IPS-18c (cell line): Measurements from ENCODE around the gene STAT4.

Experiments
- H3K4me3 ChIP-seq: 2 replicates; pipeline ENCODE4 v1.7.0; 2013; ENCODE audit warnings: low read depth, mild to moderate bottlenecking, low read length, moderate library complexity; ENCODE audit not compliant: insufficient read depth
- H3K9me3 ChIP-seq: one replicate; pipeline ENCODE4 v1.6.1; 2013; ENCODE audit warnings: mild to moderate bottlenecking, low read length, moderate library complexity; ENCODE audit not compliant: control insufficient read depth, insufficient read depth

STAT4 gene

DNA sequence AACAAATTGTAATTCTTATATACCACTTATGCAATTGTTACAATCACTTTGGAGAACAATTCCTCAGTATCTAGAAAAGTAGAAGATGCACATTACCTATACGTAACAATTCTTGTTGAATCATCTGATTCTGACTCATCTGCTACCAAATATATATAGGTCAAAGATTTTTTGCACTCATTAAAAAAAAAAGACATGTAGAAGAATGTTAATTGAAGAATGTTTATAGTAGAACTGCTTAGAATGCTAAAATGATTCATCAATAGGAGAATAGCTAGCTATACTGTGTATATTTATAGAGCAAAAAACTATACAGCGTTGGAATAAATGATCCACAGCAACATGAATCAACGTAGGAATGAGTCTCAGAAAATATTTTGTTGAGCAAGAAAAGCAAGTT is 107.4 kb downstream of the STAT4 start:
- H3K9me3 ChIP-seq, result no peaks in the 10 kb centered on the region
- H3K4me3 ChIP-seq, result no peak overlapping the region

DNA sequence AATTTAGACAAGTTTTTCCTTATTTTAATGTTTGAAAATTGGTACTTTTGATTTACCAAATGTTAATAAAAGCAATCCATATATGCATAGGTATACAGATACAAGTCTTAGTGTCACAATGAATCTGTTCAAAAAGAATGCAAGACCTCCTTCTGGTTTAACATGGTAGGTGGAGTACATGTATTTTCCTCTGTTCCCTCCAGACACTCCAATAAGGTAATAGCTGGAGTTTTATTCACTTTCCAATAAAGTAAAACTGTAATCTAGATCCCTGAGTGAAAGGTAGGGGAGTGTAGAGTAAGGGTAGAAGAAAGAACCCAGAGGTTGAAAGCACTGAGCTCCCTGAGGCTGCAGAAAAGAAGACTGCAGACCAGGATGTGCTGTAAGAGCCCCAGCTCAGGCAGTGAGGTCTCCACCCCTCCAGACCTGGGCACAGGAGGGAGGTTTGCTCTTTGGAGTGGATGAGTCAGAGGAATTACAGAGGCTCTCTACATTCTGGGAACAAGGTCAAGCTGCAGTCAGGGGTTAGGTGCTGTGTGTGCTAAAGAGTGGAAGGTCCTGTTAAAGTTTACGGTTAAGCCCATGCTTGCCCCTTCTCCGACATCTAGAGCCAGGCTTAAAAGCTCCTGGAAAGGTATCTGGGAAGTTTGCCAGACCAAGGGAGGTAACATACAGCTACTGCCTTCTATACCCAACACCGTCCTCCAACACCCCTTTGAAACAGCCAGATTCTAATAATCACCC is 109.2 kb downstream of the STAT4 start:
- no peaks in the 10 kb centered on the region for H3K9me3 ChIP-seq
- no peak overlapping the region for H3K4me3 ChIP-seq

DNA sequence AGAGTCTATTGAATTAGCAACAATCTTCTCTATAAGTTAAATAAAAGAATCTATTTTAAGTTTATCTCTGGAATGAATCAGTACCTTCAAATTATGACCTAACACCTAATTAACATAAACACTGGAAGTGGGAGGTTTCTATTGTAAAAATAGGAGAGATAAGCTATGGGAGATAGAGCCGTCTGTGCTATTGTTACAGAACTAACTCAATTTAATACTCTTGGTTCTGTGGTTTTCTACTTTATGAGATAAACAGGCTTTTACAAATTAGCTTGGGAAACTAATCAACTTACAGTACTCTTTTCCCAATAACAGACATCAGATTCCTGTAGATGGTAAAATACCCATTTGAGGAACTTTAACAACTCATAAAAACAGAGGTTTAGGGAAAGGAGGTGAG is 111.2 kb downstream of the STAT4 start:
- no peaks in the 10 kb centered on the region for H3K9me3 ChIP-seq

DNA sequence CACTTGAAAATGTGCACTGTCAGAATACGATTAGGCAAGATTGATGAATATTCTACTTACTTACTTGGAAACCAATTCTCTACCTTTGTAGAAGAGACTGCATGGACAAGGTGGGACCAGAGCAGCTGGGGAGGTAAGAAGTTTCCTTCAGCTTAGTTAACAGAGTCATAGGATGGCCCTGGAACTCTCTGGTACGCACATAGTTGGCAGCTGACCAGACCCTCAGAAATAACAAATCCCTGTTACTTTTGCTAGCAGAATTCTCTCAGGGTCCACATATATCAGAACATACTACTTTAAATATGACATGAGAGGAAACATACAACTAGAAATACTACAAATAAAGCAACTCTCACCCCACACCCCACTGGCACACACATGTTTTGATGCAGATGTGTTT is 112.1 kb downstream of the STAT4 start:
- Histone ChIP-seq H3K4me3 (no peak overlapping the region), H3K9me3 (no peaks in the 10 kb centered on the region)

More for the DNA sequence above, 111.2 kb downstream of the STAT4 start:
- no peak overlapping the region for H3K4me3 ChIP-seq

DNA sequence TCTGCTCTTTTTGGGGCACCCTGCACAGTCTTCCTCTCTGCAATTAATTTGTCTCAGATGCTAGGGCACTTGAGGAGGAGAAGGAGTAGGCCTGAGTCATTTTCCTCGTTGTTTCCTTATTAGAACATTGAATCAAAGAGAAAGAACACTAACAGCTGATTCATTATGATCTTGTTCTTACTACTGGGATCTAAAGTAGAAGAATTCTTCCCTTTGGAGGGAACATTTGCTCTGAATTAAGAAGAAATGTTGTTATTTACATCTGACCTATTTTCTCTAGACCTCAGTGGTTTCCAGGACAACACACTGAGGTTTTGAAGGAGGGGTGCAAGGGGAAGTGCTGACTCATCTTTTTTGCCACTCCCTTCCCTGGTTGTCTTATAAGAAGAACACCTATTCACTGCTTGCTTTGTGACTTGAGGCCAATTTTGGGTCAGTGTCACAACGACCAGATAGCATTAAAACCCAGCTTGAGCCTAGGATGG is 112.5 kb downstream of the STAT4 start:
- no peak overlapping the region for H3K4me3 ChIP-seq
- H3K9me3 ChIP-seq, result no peaks in the 10 kb centered on the region

DNA sequence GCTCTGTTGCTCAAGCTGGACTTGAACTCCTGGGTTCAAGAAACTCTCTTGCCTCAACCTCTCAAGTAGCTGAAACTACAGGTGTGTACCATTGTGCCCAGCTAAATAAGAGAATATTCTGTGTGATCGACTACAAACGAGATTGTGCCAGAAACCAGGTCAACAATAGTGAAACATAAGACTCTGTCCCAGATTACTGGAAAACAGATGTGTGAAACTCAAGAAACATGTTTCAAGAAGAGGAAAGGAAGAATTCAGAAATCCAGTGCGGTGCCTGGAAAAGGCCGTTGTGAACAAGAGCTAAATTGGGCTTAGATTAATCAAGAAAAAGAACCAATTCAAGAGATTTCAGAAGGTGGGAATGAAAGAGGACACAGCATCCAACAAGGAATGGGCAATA is 113.4 kb downstream of the STAT4 start:
- Histone ChIP-seq H3K9me3 (no peaks in the 10 kb centered on the region), H3K4me3 (no peak overlapping the region)

DNA sequence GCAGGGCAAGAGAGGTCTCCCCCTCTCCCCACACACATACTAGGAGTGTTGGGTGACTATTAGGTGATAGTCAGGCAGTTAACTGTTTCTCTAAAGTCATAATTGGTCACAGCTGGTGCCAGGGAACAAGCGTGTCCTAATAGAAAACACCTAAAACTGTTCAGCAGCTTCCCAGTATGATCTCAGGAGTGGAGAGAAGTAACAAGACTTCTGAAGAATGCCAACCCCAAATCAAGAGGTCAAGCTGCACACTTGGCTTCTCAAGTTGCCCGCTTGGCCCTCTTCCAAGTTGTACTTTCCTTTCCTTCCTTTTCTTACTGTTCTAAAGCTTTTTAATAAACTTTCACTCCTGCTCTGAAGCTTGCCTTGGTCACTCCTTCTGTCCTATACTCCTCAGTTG is 114.4 kb downstream of the STAT4 start:
- Histone ChIP-seq H3K4me3 (no peak overlapping the region), H3K9me3 (no peaks in the 10 kb centered on the region)

DNA sequence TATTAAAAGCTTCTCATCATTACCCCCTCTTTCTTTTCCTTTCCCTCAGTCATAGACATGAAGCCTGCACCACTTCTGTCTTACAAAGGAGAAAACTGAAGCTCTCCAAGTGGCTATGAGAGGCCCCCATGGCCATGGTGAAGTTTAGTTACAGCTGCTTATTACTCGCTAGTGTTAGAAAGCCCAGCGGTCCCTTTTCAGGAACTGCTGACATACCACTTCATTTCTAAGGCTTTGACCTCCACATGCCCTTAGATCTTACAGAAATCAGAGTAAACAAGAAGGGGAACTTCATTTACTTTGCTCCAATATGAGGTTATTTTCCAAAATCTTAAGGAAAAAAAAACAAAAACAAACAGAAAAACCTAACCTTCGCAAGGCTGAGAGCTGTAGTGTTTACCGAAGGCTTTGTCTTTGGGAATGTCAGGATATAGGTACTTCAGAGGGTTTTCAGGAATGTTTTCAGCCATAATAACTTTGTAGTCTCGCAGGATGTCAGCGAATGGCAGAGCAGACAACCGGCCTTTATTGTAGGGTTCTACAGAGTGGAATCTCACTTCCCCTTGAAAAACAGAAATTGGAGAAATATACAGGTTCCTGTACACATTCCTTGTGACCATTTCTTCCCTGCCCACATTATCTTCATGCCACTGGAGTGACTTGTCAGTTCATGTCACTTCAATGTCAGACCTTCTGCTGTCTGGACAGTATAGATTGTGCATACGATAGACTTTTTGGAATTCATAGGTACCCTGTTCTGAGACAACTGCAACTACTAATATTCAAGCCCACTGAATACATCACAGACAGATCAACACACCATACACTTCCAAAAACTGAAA is 118.0 kb downstream of the STAT4 start:
- Histone ChIP-seq H3K4me3 (no peak overlapping the region), H3K9me3 (no peaks in the 10 kb centered on the region)

DNA sequence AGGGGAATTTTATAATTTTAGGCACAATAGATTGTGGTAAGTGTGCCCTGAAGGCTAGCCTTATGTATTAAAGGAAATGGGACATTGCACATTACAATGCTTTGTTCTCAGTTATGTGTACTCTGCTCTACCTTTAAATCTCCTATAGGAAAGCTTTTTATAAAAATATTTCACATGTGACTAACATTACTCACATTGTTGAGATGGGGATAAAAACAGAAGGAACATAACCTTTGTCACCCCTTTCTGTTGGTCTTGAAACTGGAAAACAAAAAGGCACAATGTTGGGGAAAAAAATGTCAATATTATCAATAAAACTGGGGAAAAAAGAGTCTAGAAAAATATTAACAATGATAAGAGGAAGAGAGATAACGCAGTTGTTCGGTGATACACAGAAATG is 119.5 kb downstream of the STAT4 start:
- H3K9me3 ChIP-seq, result no peaks in the 10 kb centered on the region
- no peak overlapping the region for H3K4me3 ChIP-seq

DNA sequence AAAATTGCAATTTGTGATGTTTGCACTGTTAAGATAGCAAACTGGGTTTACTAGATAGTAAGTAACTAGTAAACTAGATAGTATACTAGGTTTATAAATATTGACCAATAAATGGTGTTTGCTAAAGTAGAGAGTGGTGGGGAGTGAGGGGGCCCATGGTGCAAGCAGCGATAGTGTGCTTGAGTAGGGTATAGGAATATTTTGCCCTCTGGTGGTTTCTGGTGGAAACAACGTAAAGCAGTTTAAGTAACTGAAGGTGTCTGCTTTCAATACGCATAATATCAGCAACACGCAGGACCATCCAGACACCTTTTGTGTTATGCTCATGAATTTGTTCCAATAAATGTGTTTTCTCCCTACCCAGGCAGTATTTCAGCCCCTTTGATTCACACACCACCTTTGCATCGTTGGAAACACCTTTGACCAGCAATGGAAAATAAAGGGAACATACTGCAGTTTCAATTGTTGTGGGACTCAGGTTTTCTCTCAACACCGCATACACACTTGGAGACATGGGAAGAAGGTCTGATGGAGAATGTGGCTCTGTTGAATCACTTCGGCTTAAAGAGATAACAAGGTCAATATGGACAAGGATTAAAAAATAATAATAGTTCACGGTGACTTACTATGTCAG is 120.2 kb downstream of the STAT4 start:
- Histone ChIP-seq H3K9me3 (no peaks in the 10 kb centered on the region), H3K4me3 (no peak overlapping the region)

DNA sequence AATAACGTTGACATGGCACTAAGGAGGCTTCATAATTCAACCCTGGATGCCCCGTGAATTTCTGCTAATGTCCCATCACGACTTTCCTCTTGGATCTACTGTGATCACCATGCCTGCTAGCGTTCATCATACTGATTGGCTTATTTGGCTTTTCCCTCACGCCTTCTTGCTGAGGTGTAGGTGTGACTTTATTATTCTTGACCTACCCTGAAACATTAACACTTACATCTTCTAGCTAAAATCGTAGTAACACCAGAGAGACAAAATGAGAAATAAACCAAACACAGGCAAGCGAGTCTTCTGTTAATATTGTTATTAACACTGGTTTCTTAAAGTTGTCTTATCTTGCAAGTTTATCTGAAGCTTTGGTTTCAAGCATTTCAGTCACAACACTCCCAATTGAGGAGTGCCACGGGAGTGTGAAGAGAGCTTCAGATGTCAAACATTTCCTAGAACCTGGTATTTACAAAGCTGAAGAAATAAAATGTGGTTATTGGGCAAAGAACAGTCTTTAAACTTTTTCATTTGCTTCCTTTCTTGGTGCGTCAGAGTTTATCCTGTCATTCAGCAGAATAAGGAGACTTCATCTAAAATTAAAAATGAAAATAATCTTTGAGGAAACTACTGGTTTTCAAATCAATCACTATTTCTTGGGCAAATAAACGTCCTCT is 121.4 kb downstream of the STAT4 start:
- no peaks in the 10 kb centered on the region for H3K9me3 ChIP-seq
- no peak overlapping the region for H3K4me3 ChIP-seq

DNA sequence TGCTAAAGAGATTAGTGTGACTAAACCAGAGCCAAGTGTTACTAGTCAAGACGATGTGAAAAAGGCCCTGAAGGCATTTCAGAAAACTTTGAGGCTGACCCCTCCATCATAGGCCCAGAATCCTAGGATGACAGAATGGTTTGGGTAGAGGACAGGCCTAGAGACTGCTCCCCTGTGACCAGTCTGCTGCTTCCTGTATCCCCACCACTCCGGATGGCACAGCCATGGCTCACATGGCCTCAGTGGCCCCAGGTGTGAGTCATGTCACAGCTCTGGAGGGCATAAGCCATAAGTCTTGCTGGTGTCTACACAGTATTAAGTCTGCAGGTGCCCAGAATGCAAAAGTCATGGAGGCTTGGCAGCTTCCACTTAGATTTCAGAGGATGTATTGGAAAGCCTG is 124.4 kb downstream of the STAT4 start:
- H3K9me3 ChIP-seq, result no peaks in the 10 kb centered on the region
- H3K4me3 ChIP-seq, result no peak overlapping the region

DNA sequence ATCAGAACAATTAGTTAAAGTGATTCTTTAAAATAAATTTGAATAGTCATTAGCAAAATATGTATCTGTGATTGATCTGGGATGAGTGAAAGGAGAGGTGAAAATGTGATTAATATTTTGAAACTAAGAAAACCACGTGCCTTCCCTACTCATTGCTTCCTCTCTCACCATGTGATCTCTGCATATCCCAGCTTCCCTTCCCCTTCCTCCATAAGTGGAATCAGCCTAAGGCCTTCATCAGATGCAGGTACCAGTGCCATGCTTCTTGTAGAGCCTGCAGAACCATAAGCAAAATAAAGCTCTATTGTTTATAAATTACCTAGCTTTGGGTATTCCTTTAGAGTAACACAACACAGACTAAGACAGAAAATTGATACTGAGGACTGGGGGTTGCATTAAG is 125.7 kb downstream of the STAT4 start:
- no peaks in the 10 kb centered on the region for H3K9me3 ChIP-seq
- no peak overlapping the region for H3K4me3 ChIP-seq

DNA sequence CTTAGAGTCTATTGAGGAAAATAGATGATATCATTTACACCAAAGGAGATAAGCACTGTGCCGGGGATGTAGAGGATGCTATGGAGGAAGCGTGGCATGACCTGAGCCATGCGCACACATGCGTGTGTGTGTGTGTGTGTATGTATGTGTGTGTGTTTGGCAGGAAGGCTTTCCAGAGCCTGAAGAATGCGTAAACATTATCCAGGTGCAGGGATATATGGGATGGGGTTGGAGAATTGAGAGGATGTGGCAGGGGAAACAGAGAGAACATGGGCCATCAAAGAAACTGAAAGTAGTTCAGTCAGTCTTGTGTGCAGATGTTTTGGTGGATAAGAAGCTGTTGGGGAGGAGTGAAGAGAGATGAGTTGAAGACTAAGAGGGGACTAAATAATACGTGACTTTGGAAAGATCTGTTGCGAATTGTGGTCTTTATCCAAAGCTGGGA is 127.5 kb downstream of the STAT4 start:
- H3K4me3 ChIP-seq, result no peak overlapping the region
- no peaks in the 10 kb centered on the region for H3K9me3 ChIP-seq

DNA sequence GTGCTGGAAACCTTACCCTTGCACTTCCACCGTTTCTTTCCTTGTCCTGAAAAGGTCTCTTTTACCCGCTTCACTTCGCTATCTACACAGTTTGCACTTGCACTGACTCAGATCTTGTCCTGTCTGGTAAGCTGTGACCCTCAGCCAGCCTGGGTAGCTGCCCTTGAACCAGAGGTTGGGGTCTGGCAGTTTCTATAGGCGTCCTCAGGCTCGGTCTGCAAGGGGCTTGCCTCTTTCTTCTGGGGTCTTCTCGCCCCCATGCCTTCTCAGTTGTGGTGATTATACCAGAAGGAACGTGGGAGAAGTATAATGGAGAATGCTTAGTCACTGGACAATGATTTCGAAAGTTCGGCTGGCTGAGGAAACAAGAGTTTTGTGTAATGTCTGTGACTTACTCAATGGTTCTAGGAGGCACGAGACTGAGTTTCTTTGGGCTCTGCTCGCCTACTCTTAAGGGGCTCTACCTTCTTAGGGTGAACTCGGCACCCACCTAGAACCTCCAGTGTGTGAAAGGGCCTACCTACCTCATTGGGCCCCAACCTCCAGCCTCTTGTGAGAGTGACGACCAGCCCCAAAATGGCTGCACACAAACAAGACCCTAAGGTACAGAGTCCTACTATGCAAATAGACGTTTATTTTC is 129.9 kb downstream of the STAT4 start:
- Histone ChIP-seq H3K4me3 (peak overlapping the region; percentile 86), H3K9me3 (no peaks in the 10 kb centered on the region)

DNA sequence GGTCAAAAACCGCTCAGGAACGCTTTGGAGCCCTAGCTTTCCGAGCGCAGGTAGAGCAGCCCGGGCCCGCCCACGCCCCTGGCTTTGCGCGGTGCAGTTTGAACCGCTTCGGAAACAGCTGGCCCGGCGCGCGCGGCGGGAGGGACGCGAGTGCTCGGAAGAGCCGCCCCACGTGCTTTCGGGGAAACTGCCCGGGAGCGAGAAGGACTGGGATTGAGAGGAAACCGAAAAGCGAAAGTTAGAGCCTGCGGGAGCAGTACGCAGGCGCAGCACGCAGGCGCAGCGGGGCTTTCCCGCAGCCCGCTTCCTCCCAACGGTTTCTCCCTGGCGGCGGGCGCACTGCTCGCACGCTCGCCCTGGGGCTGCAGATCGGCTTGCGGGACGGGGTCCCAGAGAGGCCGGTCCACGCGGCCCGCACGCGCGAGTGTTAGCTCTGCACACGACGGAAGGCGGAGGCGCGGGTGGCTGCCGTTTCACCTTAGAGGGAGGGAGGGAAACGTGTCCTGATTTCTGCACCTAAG is 130.5 kb downstream of the STAT4 start:
- peak overlapping the region; percentile 86 for H3K4me3 ChIP-seq
- H3K9me3 ChIP-seq, result no peaks in the 10 kb centered on the region

DNA sequence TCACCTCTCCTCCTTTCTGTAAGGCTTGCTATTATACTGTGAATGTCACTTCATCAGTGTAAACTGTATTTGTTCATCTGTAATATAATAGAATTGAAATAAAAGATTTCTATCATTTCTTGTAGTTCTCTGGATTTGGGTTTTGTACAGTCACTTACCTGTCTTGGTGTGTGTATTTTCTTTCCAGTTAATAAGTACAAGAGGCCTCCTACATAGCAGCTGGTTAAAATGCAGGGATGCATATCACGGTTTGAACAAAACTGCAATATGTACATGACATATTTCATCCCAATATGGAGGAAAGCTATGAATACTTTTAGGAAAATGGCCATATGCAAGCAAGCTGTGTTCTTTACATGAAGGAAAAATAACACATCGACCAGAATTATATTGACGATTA is 131.4 kb downstream of the STAT4 start:
- no peak overlapping the region for H3K4me3 ChIP-seq
- H3K9me3 ChIP-seq, result no peaks in the 10 kb centered on the region
